KMS-11 (cell line): Measurements from ENCODE around the gene CTNNA3.

Experiments used
- H2AFZ ChIP-seq: fragments of 200-600 bp; sonication (generic); 2 replicates; pipeline ENCODE4 v1.6.1; 2016; ENCODE audit warnings: antibody characterized with exemption, mixed run types, low read depth
- H3K27ac ChIP-seq: fragments of 200-600 bp; sonication (generic); 2 replicates; pipeline ENCODE4 v1.6.1; 2016; ENCODE audit warnings: mild to moderate bottlenecking, mixed run types
- H3K27me3 ChIP-seq: fragments of 200-600 bp; sonication (generic); 2 replicates; pipeline ENCODE4 v1.6.1; 2017; ENCODE audit warnings: mild to moderate bottlenecking, low read depth, mixed run types, moderate library complexity; ENCODE audit not compliant: insufficient read depth
- H3K36me3 ChIP-seq: fragments of 200-600 bp; sonication (generic); 2 replicates; pipeline ENCODE4 v1.6.1; 2017; ENCODE audit warnings: mild to moderate bottlenecking, mixed run types; ENCODE audit not compliant: insufficient read depth
- H3K4me1 ChIP-seq: fragments of 200-600 bp; sonication (generic); 2 replicates; pipeline ENCODE4 v1.6.1; 2016; ENCODE audit warnings: mild to moderate bottlenecking, low read depth, mixed run types; ENCODE audit not compliant: poor library complexity, severe bottlenecking
- H3K4me2 ChIP-seq: fragments of 200-600 bp; sonication (generic); 2 replicates; pipeline ENCODE4 v1.7.0; 2016; ENCODE audit warnings: mild to moderate bottlenecking, mixed run types
- H3K4me3 ChIP-seq: fragments of 200-600 bp; sonication (generic); IDR thresholded peaks from 2 replicates; pipeline ENCODE4 v1.6.1; 2017; ENCODE audit warnings: low read depth, low read length, mixed read lengths; ENCODE audit not compliant: insufficient read depth
- H3K79me2 ChIP-seq: fragments of 200-600 bp; sonication (generic); 2 replicates; pipeline ENCODE4 v1.6.1; 2016; ENCODE audit warnings: low read depth, mixed run types; ENCODE audit not compliant: insufficient read depth
- H3K9ac ChIP-seq: fragments of 200-600 bp; sonication (generic); 2 replicates; pipeline ENCODE4 v1.6.1; 2016; ENCODE audit warnings: mild to moderate bottlenecking, mixed run types
- H4K20me1 ChIP-seq: fragments of 200-600 bp; sonication (generic); 2 replicates; pipeline ENCODE4 v1.6.1; 2016; ENCODE audit warnings: mild to moderate bottlenecking, mixed run types; ENCODE audit not compliant: insufficient read depth
- CTCF ChIP-seq: fragments of 200-600 bp; sonication (generic); conservative IDR thresholded peaks from 2 replicates; pipeline ENCODE4 v1.6.1; 2017; ENCODE audit warnings: low read depth, mild to moderate bottlenecking, antibody characterized with exemption, low read length, moderate library complexity, mixed read lengths

CTNNA3 gene

GRCh38 chr10:67086327-67087134 is 609.5 kb downstream of the CTNNA3 start:
- Histone ChIP-seq H3K4me2 (no peak overlapping the region), H3K27ac (no peak overlapping the region), H3K4me3 (no peak overlapping the region), H2AFZ (no peak overlapping the region), H3K79me2 (no peaks in the 10 kb centered on the region), H3K4me1 (no peaks in the 10 kb centered on the region), H3K27me3 (no peaks in the 10 kb centered on the region), H3K9ac (no peak overlapping the region), H4K20me1 (no peaks in the 10 kb centered on the region), H3K36me3 (no peaks in the 10 kb centered on the region)
- no peak for TF ChIP-seq CTCF

GRCh38 chr10:67079126-67079525 is 616.9 kb downstream of the CTNNA3 start:
- no peak overlapping the region for H3K4me3 ChIP-seq
- no peak overlapping the region for H3K27ac ChIP-seq
- H3K36me3 ChIP-seq: no peaks in the 10 kb centered on the region
- H3K27me3 ChIP-seq: no peaks in the 10 kb centered on the region
- H4K20me1 ChIP-seq: no peaks in the 10 kb centered on the region
- H3K79me2 ChIP-seq: no peaks in the 10 kb centered on the region
- no peak for TF ChIP-seq CTCF
- no peak overlapping the region for H2AFZ ChIP-seq
- H3K9ac ChIP-seq: no peak overlapping the region
- H3K4me2 ChIP-seq: no peak overlapping the region
- H3K4me1 ChIP-seq: no peaks in the 10 kb centered on the region

GRCh38 chr10:67077376-67077775 is 618.6 kb downstream of the CTNNA3 start:
- Histone ChIP-seq H3K27me3 (no peaks in the 10 kb centered on the region), H3K79me2 (no peaks in the 10 kb centered on the region), H4K20me1 (no peaks in the 10 kb centered on the region), H2AFZ (no peak overlapping the region), H3K27ac (no peak overlapping the region), H3K4me3 (no peak overlapping the region), H3K9ac (no peak overlapping the region), H3K4me1 (no peaks in the 10 kb centered on the region), H3K36me3 (no peaks in the 10 kb centered on the region), H3K4me2 (no peak overlapping the region)
- TF ChIP-seq CTCF: no peak

GRCh38 chr10:67076144-67076543 is 619.9 kb downstream of the CTNNA3 start:
- no peaks in the 10 kb centered on the region for H3K27me3 ChIP-seq
- no peak overlapping the region for H3K4me2 ChIP-seq
- no peaks in the 10 kb centered on the region for H3K79me2 ChIP-seq
- no peaks in the 10 kb centered on the region for H3K4me1 ChIP-seq
- no peak overlapping the region for H3K4me3 ChIP-seq
- no peaks in the 10 kb centered on the region for H3K36me3 ChIP-seq
- H3K9ac ChIP-seq: no peak overlapping the region
- no peak overlapping the region for H2AFZ ChIP-seq
- no peaks in the 10 kb centered on the region for H4K20me1 ChIP-seq
- no peak for TF ChIP-seq CTCF
- no peak overlapping the region for H3K27ac ChIP-seq
